ENCODE results near the gene METTL21C.
A peak's percentile ranks its signal among the peaks of the same experiment; 100 is the strongest.

DNA sequence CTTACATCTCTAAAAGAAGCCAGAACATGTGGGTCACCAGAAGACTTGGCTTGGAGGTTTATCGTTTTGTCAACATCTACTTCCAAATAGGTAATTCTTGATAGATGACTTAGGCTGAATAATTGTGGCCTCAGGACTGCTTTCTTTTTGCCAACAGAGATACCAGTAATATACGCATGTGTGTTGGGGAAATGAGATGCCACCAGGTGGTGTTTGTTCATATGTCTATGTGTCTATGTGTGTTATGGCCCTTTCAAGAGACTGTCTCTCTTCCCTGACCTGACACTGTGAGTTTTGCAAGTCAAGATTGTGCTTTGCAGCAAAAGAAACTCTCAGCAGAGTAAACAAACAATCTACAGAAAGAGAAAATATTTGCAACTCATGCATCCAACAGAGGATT lies 31.6 kb upstream of the METTL21C start:
- TF ChIP-seq CTCF (optimal IDR thresholded peaks at IDR 0.05 in 1 of 3, IDR thresholded peaks at IDR 0.05 in 1 of 3, conservative IDR thresholded peaks at IDR 0.05 in 1 of 3; ENCODE audit: extremely low read depth in 1 of 3, insufficient read depth in 2 of 3, low read length in 3 of 3), result peak in 2 of 3 experiments; percentile 20 to 50
- no peak for TF ChIP-seq EZH2 (IDR thresholded peaks at IDR 0.05; ENCODE audit: low read length)

Data from keratinocyte (primary cell).